NCI-H226 (cell line): ENCODE data around the gene OTOP3.
A peak's percentile ranks its signal among the peaks of the same experiment; 100 is the strongest.
"Not testable (repeated sequence)": the region's sequence is repeated elsewhere in the genome, so short reads cannot be mapped to it uniquely, and the experiment has no call there.

Source experiments
- DNase-seq: peaks from one replicate; pipeline ENCODE4 v3.0.0-alpha.2; 2015

The OTOP3 gene

GRCh38 chr17:74963656-74964055 is 28.0 kb downstream of the OTOP3 start:
- no peak for DNase-seq

- DNase-seq: no peak
Observed at GRCh38 chr17:74964246-74964761, 28.6 kb downstream of the OTOP3 start.

GRCh38 chr17:74964988-74965622 is 29.4 kb downstream of the OTOP3 start:
- DNase-seq: no peak

- no peak for DNase-seq
Observed at GRCh38 chr17:74968361-74968780, 32.7 kb downstream of the OTOP3 start.

GRCh38 chr17:74969501-74969900 is 33.8 kb downstream of the OTOP3 start:
- not testable (repeated sequence) for DNase-seq

DNA sequence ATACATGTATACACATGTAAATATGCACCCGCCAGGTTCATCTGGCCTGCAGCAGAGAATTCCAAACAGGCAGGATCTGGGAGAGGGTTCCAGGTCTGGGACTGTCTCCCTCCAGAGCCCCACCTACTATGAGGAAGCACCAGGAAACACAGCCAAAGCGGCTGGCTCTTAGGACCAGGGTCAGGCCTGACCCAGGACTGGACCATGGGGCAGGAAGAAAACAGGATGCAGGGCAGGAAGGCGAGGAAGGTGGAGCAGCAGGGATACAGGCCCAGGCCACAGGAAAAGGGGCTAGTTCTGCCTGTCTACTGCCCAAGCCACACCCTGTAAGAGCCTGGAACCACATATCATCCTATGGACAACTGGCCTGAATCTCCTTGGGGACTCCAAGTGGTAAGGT is 34.7 kb downstream of the OTOP3 start:
- no peak for DNase-seq

DNA sequence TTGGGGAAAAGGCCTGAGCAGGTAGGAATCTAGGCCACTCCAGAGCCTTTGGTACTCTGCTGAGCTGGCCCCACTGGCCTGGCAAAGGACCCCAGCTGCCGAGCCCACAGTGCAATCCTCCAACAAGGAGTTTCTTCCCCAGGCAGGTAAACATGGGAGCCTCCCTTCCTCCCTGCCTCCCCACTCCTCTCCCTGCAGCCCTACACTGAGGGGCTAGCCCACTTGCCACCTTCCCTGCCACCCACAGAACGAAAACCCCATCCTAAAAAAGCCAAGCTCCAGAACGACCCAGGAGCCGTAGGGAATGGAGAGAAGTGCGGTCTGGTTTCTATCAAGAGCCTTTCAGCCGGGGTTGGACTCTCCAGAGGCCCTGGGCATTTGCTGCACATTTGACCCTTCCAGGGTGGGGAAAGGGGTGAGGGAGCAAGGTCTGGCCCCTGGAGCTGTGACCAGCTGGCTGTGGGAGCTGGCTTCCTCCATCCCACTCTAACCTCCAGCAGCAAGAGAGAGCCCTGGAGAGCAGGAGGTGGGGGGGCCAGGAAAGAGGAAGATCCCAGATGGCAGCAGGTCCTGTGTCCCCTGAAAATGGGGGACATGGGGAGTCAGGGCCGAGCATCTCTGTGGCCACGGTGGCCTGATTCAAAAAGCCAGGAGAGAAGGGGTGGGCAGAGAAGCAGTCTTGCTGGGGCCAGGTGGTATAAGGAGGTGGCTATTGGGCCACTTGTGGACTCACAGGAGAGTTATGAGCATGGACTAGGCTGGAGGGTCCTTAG is 35.6 kb downstream of the OTOP3 start:
- no peak for DNase-seq

GRCh38 chr17:74971842-74972106 is 36.1 kb downstream of the OTOP3 start:
- DNase-seq: no peak

- peak; percentile 27 for DNase-seq
Observed at GRCh38 chr17:74972107-74972972, 36.6 kb downstream of the OTOP3 start, which contains the start of gene HID1. Gene HID1, minus strand, starts transcription at chr17:74972759. Its CDS starts 103 bp downstream, at chr17:74972656.

GRCh38 chr17:74972973-74973328 is 37.3 kb downstream of the OTOP3 start:
- no peak for DNase-seq

DNA sequence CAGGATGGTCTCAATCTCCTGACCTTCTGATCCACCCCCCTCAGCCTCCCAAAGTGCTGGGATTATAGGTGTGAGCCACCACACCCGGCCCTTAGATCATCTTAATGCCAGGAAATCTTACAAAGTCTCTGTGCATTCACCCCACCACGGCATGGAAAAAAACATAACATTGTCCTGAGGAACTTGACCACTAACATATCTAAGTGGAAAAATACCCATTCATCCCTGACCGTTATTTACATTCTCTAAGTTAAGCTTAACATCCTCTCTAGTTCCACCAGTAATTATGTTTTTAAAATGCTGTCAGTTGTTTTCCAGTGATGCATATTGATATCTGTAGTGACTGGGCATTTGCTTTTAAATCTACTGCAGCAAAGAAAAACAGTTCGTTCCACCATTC is 40.2 kb downstream of the OTOP3 start:
- DNase-seq: no peak

GRCh38 chr17:74977802-74978201 is 42.1 kb downstream of the OTOP3 start:
- no peak for DNase-seq

- no peak for DNase-seq
Observed at GRCh38 chr17:74978240-74978639, 42.5 kb downstream of the OTOP3 start.

- no peak for DNase-seq
Observed at GRCh38 chr17:74979408-74980146, 43.9 kb downstream of the OTOP3 start.

- DNase-seq: no peak
Observed at GRCh38 chr17:74981318-74981978, 45.8 kb downstream of the OTOP3 start.

DNA sequence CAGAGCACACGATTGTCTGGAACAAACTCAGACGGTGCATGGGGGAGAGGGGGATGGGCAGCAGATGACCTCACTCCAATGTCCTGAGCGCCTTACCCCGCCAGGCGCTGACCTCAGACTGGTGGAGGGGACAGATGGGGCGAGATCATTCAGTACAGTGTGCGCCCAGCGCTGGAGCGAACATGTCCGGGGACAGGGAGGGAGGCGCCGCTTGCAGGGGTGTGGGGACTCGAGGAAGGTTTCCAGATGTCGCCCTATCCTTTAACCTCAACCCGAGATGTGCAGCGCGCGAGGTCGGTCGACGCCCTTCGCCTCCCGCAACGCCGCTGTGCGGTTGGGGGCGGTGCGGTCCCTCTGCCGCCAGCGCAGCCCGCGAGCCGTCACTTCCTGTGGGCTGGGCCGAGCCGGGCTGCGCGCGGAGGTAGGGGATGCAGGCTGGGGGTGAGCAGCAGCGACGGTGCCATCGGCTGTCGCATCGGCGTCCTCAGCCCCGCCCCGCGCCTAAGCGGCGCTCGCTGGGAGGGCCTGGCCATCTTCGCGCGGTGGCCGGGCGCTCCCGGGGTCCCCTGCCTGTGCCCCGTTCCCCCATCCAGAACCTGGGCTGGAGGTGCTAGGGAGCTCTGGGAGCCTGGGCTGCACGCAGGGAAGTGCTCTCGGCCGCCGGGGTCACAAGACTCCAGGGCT is 46.4 kb downstream of the OTOP3 start:
- DNase-seq: peak; percentile 37

DNA sequence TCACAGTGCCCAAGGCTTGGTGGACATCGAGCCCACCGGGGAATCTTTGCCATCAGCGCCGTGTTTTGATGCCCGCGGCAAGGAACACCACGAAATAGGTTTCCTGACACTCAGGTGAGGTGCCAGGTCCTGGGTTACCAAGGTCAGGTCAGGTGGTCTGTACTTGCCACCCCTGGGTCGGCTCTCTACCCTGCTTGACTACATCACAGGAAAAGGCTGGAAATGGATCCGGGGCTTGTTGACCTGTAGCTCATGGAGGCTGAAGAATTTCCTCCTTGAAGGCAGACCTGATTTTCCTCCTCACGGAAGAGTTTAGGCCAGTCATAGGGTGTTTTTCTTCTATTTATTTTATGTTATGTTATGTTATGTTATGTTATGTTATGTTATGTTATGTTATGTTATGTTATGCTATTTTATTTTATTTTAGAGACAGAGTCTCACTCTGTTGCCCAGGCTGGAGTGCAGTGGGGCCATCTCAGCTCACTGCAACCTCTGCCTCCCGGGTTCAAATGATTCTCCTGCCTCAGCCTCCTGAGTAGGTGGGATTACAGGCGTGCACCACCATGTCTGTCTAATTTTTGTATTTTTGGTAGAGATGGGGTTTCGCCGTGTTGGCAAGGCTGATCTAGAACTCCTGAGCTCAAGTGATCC is 47.1 kb downstream of the OTOP3 start:
- not testable (repeated sequence) for DNase-seq

GRCh38 chr17:74986206-74986576 is 50.5 kb downstream of the OTOP3 start:
- no peak for DNase-seq

- DNase-seq: peak; percentile 81
Observed at GRCh38 chr17:74987418-74987908, 51.8 kb downstream of the OTOP3 start, which contains the start of gene CDR2L. Gene CDR2L, plus strand, starts transcription at chr17:74987632. Its CDS starts 412 bp downstream, at chr17:74988044.

DNA sequence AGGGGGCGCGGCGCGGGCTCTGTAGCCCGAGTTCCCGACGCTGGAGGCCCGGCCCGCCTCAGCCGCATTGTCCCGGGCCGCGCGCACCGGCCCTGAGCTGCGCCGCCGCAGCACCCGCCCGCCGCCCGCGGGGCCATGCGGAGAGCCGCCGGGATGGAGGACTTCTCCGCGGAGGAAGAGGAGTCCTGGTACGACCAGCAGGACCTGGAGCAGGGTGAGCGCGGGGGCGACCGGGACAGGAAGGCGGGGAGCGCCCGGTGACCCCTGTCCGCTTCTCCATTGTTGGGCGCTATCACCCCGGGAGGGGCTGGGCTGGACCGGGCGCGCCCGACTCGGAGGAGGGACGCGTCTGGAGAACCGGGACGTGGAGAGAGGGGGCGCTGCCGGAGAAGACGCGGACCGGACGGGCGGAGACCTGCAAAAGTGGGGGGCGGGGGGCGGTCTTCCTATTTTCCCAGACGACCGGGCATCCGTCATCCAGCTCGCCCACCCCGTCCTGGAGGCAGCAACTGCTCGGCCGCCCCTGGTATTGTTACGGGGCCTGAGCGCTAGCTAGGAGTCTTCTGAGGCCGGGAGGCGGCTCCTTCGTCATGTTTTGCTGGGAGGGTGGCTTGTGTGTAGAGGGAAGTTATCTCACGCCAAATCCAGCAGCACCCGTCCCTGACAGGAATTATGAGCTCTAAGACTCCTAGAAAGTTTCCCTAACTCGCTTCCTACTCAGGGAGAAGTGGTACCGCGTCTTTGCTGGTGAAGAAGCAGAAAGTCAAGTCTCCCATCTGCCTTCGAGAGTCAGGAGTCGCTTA is 52.4 kb downstream of the OTOP3 start:
- peak; percentile 15 for DNase-seq
